Measurements from ENCODE around the gene TLR3. TPM values are rescaled to one million over a fixed set of nuclear protein-coding genes. Genes with fewer than 3 reads are reported as not detected.
"Not testable (repeated sequence)": the region's sequence is repeated elsewhere in the genome, so short reads cannot be mapped to it uniquely, and the experiment has no call there.

TLR3 gene
- total and polyA plus RNA-seq, 5 donors, result 1.6 to 8.2 (median 6.4) TPM

DNA sequence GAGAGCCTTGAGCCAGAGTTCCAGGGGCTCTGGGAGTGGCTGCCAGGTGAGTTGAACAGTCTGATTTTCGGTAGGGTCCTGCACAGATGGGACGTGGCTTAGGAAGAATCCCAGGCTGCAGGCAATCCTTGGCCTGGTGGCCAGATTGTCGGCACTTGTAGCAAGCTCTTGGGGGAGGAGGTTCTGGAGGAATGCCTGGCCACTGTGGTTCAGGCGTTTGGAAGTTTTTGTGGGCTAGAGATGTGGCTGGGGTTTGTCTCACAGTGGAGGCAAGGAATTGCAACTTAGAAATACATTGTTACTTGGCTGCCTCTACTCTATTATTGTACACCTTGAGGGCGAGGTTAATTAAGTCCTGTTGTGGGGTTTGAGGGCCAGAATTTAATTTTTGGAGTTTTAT, 21.5 kb upstream of the TLR3 start:
- H3K27ac ChIP-seq (ENCODE audit: low read length); DNase-seq; H3K27me3 ChIP-seq (ENCODE audit: control insufficient read depth, insufficient read depth); intact Hi-C loops (cut with DNase I); H3K4me1 ChIP-seq (ENCODE audit: control insufficient read depth, insufficient read depth, low read length); H3K9me3 ChIP-seq (ENCODE audit: control insufficient read depth, low read length); H3K4me3 ChIP-seq (ENCODE audit: low read length); ATAC-seq: not testable (repeated sequence)
- WGBS, result 36% methylated on average over 5 of the region's 5 CpGs

DNA sequence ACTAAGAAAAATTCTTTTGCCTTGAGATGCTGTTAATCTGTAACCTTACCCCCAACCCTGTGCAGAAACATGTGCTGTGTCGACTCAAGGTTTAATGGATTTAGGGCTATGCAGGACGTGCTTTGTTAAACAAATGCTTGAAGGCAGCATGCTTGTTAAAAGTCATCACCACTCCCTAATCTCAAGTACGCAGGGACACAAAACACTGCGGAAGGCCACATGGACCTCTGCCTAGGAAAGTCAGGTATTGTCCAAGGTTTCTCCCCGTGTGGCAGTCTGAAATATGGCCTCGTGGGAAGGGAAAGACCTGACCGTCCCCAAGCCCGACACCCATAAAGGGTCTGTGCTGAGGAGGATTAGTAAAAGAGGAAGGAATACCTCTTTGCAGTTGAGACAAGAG, 18.8 kb upstream of the TLR3 start:
- 83% methylated on average over 8 of the region's 8 CpGs for WGBS
- H3K27ac ChIP-seq (ENCODE audit: low read length), result not testable (repeated sequence)

DNA sequence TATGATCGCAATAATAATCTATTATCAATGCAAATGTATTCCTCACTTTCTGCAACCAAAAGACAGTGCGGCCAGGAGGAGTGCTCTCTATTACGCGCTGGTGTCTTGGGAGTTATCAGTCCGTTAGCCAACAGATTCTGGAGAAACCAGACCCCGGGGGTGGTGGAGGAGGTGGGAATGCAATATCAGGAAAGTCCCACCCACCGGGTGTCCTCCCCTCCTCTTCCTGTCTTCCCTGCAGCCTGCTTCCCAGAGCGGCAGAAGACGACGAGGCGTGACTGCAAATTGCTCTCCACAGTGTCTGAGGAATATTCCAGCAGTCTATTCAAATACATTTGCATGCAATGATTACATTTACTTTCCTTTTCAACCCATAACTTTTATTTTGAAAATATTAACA, 17.9 kb upstream of the TLR3 start:
- Histone ChIP-seq H3K4me1 (ENCODE audit: control insufficient read depth, insufficient read depth, low read length) (no peaks in the 10 kb centered on the region), H3K27me3 (ENCODE audit: control insufficient read depth, insufficient read depth) (no peaks in the 10 kb centered on the region), H3K27ac (ENCODE audit: low read length) (no peak overlapping the region), H3K4me3 (ENCODE audit: low read length) (no peak overlapping the region), H3K9me3 (ENCODE audit: control insufficient read depth, low read length) (no peaks in the 10 kb centered on the region)
- intact Hi-C loops (cut with DNase I), result no loop called here
- no peak for DNase-seq
- WGBS, result 61% methylated on average over 11 of the region's 11 CpGs
- no peak for ATAC-seq

More for the DNA sequence above, 18.8 kb upstream of the TLR3 start:
- intact Hi-C loops (cut with DNase I); DNase-seq; ATAC-seq; H3K4me1 ChIP-seq (ENCODE audit: control insufficient read depth, insufficient read depth, low read length); H3K9me3 ChIP-seq (ENCODE audit: control insufficient read depth, low read length); H3K4me3 ChIP-seq (ENCODE audit: low read length); H3K27me3 ChIP-seq (ENCODE audit: control insufficient read depth, insufficient read depth): not testable (repeated sequence)

DNA sequence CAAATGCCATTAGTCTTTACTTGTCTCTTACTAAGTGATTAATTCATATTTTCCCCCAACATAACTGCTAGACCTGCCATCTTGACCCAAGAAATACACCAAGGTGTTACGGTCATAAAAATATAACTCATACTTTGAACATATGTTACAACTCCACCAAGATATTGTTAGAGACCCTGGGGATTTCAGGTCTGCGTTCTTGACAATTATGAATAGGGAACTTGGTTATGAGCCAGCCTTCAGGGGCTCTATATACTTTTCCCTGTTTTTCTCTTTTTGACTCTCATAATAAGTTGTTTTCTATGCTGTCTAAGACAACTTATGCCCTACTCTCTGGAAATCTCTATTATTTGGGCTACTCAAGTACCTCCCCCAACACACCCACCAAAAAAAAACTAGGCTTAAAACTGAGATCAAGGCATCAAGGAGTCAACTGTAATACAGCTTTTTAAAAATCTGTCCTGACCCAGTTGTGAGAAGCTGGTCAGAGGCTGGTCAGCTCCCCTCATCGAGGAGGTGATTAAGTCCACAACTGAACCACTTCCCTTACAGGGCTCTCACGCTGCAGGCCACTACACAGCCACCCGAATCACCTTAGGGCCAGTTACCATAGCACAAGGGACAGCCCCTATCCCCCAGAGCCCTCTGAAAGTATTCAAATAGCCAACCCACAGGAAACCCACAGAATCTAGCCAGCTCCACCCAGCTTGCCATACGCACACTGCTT, 10.5 kb upstream of the TLR3 start:
- ATAC-seq (no peak), DNase-seq (no peak)
- 81% methylated on average over 6 of the region's 6 CpGs for WGBS
- intact Hi-C loops (cut with DNase I), result no loop called here
- H3K4me3 ChIP-seq (ENCODE audit: low read length), result no peak overlapping the region
- H3K9me3 ChIP-seq (ENCODE audit: control insufficient read depth, low read length), result no peaks in the 10 kb centered on the region
- H3K27ac ChIP-seq (ENCODE audit: low read length), result no peak overlapping the region
- no peaks in the 10 kb centered on the region for H3K4me1 ChIP-seq (ENCODE audit: control insufficient read depth, insufficient read depth, low read length)
- no peaks in the 10 kb centered on the region for H3K27me3 ChIP-seq (ENCODE audit: control insufficient read depth, insufficient read depth)

DNA sequence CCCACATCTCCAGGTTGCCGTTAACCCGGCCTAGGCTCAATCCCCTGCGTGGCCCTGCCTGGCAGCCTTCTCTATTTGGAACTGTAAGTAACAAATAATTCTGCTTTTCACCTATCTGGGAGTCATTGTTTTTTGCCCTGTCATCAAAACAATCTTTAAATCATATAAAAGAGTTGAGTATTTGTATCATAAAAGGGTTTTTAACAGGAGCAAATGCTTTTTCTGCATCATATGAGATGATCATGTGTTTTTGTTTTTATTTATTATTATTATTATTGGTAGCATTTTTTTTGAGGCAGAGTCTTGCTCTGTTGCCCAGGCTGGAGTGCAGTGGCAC, 10.0 kb upstream of the TLR3 start:
- no peak overlapping the region for H3K27ac ChIP-seq (ENCODE audit: low read length)
- 84% methylated on average over 3 of the region's 3 CpGs for WGBS
- no peaks in the 10 kb centered on the region for H3K4me1 ChIP-seq (ENCODE audit: control insufficient read depth, insufficient read depth, low read length)
- DNase-seq (no peak), ATAC-seq (no peak)
- no peak overlapping the region for H3K4me3 ChIP-seq (ENCODE audit: low read length)
- intact Hi-C loops (cut with DNase I), result no loop called here
- no peaks in the 10 kb centered on the region for H3K27me3 ChIP-seq (ENCODE audit: control insufficient read depth, insufficient read depth)
- H3K9me3 ChIP-seq (ENCODE audit: control insufficient read depth, low read length), result no peaks in the 10 kb centered on the region

DNA sequence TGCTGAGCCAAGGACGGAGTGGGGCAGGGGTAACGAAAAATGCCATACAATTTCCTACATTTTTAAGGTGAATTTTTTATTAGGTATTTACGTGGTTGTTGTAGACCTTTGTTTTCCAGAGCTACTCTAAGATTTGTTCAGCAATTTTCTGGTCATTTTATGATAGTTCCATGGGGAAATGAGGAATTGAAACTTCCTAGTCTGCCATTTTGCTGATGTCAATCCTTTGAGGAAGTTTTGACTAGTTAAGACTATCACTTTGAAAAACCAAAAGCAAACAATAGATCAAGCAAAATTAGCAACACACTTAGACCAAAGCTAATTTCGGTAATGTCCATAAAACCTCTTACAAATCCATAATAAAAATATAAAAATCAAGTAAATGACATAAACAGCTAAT, 7.0 kb upstream of the TLR3 start:
- no peak overlapping the region for H3K4me3 ChIP-seq (ENCODE audit: low read length)
- no peak overlapping the region for H3K27ac ChIP-seq (ENCODE audit: low read length)
- H3K27me3 ChIP-seq (ENCODE audit: control insufficient read depth, insufficient read depth), result no peaks in the 10 kb centered on the region
- DNase-seq (no peak), ATAC-seq (no peak)
- WGBS, result 89% methylated on average over 4 of the region's 4 CpGs
- H3K4me1 ChIP-seq (ENCODE audit: control insufficient read depth, insufficient read depth, low read length), result no peaks in the 10 kb centered on the region
- H3K9me3 ChIP-seq (ENCODE audit: control insufficient read depth, low read length), result no peaks in the 10 kb centered on the region
- intact Hi-C loops (cut with DNase I), result loop anchor here in 2 of 4 donors (10.0 kb wide), 1 partner anchor 73 kb away; no protein-coding TSS in a partner anchor

DNA sequence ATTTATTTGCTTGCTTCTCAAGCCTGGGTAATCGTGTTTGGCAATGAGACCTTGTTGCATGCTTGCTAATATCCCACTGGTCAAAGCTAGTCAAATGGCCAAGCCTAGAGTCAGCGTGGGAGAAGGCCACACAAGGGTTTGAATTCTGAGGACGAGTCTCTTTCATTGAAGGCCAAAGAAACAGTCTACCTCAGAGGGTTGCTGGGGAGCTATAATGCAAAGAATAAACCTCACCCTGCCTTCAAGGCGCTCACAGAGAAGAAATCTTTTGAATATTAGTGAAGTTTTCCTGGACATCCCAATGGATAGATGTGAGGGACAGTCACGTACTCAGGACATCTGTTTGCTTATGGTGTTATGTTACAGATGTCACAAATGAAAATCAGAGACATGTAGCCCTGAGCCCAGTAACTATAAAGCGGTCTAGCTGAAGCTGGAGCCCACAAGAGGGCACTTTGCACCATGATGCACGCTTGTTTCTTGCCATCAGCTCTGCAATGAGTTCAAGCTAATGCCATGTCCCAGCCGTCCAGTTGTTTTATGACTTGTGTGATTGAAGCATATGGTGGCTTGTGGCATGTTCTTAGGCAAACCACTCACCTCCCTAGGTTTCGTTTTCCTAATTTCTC, 1.1 kb upstream of the TLR3 start:
- Histone ChIP-seq H3K4me3 (ENCODE audit: low read length) (peak overlapping the region; percentile 99), H3K27ac (ENCODE audit: low read length) (peak overlapping the region; percentile 23), H3K4me1 (ENCODE audit: control insufficient read depth, insufficient read depth, low read length) (no peaks in the 10 kb centered on the region), H3K27me3 (ENCODE audit: control insufficient read depth, insufficient read depth) (no peaks in the 10 kb centered on the region), H3K9me3 (ENCODE audit: control insufficient read depth, low read length) (no peaks in the 10 kb centered on the region)
- intact Hi-C loops (cut with DNase I), result loop anchor here (5.0 to 10.0 kb wide), 3 partner anchors 64 to 519 kb away; no protein-coding TSS in a partner anchor
- WGBS, result 48% methylated on average over 9 of the region's 9 CpGs
- DNase-seq (peak; percentile 57 to 78 (median 69)), ATAC-seq (peak; percentile 94 to 95)

DNA sequence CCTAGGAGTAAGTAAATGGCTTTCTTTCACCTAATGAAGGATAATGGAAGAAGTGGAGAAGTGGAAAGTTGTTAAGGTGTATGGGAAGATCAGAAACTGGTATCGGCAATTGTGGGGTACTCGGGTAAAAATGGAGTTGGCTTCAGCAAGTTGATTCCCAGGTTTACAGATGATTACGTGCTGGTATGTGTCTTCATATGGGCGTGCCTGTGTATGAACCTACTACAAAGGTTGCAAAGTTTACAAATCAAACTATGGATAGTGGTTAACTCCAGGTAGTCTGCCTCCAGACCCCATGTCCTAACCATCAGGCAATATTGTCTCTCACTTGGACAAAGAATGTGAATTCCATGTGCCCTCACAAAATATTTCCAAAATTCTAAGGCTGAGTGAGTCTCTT, 773 bp downstream of the TLR3 start:
- intact Hi-C loops (cut with DNase I), result loop anchor here (5.0 to 10.0 kb wide), 3 partner anchors 63 to 518 kb away; no protein-coding TSS in a partner anchor

DNA sequence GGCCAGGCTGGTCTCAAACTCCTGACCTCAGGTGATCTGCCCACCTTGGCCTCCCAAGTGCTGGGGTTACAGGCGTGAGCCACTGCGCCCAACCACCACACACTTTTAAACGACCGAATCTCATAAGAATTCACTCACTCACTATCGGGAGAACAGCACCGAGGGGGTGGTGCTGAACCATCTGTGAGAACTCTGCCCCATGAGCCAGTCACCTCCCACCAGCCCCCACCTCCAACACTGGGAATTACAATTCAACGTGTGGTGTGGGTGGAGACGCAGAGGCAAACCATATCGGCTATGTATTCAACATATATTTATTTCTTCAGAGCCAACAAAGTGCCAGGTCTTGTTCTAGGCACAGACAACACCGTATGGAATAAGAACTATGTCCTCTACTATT, 3.6 kb downstream of the TLR3 start:
- 91% methylated on average over 10 of the region's 10 CpGs for WGBS

More for the DNA sequence above, 773 bp downstream of the TLR3 start:
- Histone ChIP-seq H3K9me3 (ENCODE audit: control insufficient read depth, low read length) (no peaks in the 10 kb centered on the region), H3K4me3 (ENCODE audit: low read length) (peak overlapping the region; percentile 99), H3K27ac (ENCODE audit: low read length) (no peak overlapping the region), H3K27me3 (ENCODE audit: control insufficient read depth, insufficient read depth) (no peaks in the 10 kb centered on the region), H3K4me1 (ENCODE audit: control insufficient read depth, insufficient read depth, low read length) (no peaks in the 10 kb centered on the region)
- DNase-seq, result no peak
- ATAC-seq, result no peak
- WGBS, result 81% methylated on average over 4 of the region's 4 CpGs

DNA sequence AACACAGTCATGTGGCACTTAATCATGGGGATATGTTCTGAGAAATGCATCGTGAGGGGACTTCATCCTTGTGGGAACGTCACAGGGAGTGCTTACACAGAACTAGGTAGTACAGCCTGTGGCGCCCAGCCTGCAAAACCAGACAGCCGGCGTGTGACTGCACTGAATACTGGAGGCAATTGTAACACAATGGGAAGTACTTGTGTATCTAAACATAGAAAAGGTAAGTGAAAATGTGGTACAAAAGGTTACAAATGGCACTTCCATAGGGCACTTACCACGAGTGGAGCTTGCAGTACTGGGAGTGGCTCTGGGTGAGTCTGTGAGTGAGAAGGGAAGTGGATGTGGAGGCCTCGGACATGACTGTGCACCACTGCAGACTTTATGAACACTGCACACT, 5.2 kb downstream of the TLR3 start:
- ATAC-seq (peak; percentile 64 to 85), DNase-seq (peak in 1 of 3 donors; percentile 55)
- Histone ChIP-seq H3K27me3 (ENCODE audit: control insufficient read depth, insufficient read depth) (no peaks in the 10 kb centered on the region), H3K9me3 (ENCODE audit: control insufficient read depth, low read length) (no peaks in the 10 kb centered on the region), H3K4me1 (ENCODE audit: control insufficient read depth, insufficient read depth, low read length) (no peaks in the 10 kb centered on the region), H3K4me3 (ENCODE audit: low read length) (no peak overlapping the region), H3K27ac (ENCODE audit: low read length) (no peak overlapping the region)
- intact Hi-C loops (cut with DNase I), result loop anchor here in 1 of 4 donors (10.0 kb wide), 1 partner anchor 61 kb away; no protein-coding TSS in a partner anchor
- 62% methylated on average over 7 of the region's 7 CpGs for WGBS

More for the DNA sequence above, 3.6 kb downstream of the TLR3 start:
- DNase-seq (no peak), ATAC-seq (no peak)
- no peak overlapping the region for H3K27ac ChIP-seq (ENCODE audit: low read length)
- H3K4me1 ChIP-seq (ENCODE audit: control insufficient read depth, insufficient read depth, low read length), result no peaks in the 10 kb centered on the region
- intact Hi-C loops (cut with DNase I), result loop anchor here in 1 of 4 donors (10.0 kb wide), 1 partner anchor 62 kb away; no protein-coding TSS in a partner anchor
- no peak overlapping the region for H3K4me3 ChIP-seq (ENCODE audit: low read length)
- no peaks in the 10 kb centered on the region for H3K27me3 ChIP-seq (ENCODE audit: control insufficient read depth, insufficient read depth)
- no peaks in the 10 kb centered on the region for H3K9me3 ChIP-seq (ENCODE audit: control insufficient read depth, low read length)

DNA sequence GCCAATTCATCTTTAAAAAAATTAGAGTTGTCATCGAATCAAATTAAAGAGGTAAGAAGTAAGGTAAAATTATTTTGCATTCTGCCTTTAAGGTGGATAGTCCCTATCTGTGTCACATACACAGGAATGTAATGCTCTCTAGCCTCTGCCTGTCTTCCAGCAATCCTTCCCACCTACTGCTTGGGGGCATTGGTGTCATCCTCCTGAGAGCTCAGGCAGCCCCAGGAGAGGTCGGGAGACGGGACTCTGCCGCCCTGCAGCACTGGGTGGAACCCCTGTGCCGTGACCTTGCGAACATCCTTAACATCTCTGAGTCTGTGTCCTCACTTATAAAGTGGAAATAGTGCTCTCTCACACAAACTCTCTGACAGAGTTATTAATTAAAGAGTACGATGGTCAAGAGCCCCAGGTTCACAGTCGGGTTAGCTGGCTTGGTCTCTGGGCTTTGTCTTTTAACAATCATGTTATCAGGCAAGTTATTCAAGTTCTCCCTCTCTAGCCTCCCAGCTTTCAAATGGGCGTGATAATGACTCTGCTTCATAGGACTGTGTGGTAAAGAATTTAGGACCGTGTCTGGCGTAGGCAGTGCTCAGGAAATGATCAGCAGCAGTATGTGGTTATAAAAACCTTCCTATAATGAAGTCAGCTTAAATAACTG, 10.2 kb downstream of the TLR3 start:
- no peak overlapping the region for H3K4me3 ChIP-seq (ENCODE audit: low read length)
- WGBS, result 59% methylated on average over 11 of the region's 11 CpGs
- no peaks in the 10 kb centered on the region for H3K9me3 ChIP-seq (ENCODE audit: control insufficient read depth, low read length)
- DNase-seq, result no peak
- H3K27me3 ChIP-seq (ENCODE audit: control insufficient read depth, insufficient read depth), result no peaks in the 10 kb centered on the region
- intact Hi-C loops (cut with DNase I), result loop anchor here in 1 of 4 donors (10.0 kb wide), 1 partner anchor 56 kb away; no protein-coding TSS in a partner anchor
- H3K4me1 ChIP-seq (ENCODE audit: control insufficient read depth, insufficient read depth, low read length), result no peaks in the 10 kb centered on the region
- ATAC-seq, result no peak
- no peak overlapping the region for H3K27ac ChIP-seq (ENCODE audit: low read length)
